ENCODE measurements around the gene PCGF3.
"Not testable (repeated sequence)": the region's sequence is repeated elsewhere in the genome, so short reads cannot be mapped to it uniquely, and the experiment has no call there.

The PCGF3 gene

GRCh38 chr4:744212-744841 lies 38.7 kb downstream of the PCGF3 start:
- DNase-seq: no peak

GRCh38 chr4:747546-748170 lies 42.0 kb downstream of the PCGF3 start:
- no peak for DNase-seq

- no peak for DNase-seq
Observed at GRCh38 chr4:748461-748860, 42.8 kb downstream of the PCGF3 start.

- DNase-seq: no peak
Observed at GRCh38 chr4:749698-750666, 44.4 kb downstream of the PCGF3 start.

GRCh38 chr4:751676-752075 lies 46.0 kb downstream of the PCGF3 start:
- peak; percentile 37 for DNase-seq

- DNase-seq: peak; percentile 47
Observed at GRCh38 chr4:752196-752861, 46.7 kb downstream of the PCGF3 start.

GRCh38 chr4:753186-753585 lies 47.6 kb downstream of the PCGF3 start:
- not testable (repeated sequence) for DNase-seq

GRCh38 chr4:754221-755120 lies 48.8 kb downstream of the PCGF3 start:
- no peak for DNase-seq

GRCh38 chr4:757111-757510 lies 51.5 kb downstream of the PCGF3 start:
- DNase-seq: no peak

GRCh38 chr4:759810-760209 lies 54.2 kb downstream of the PCGF3 start:
- not testable (repeated sequence) for DNase-seq

GRCh38 chr4:760616-761015 lies 55.0 kb downstream of the PCGF3 start:
- no peak for DNase-seq

- DNase-seq: no peak
Observed at GRCh38 chr4:761086-761485, 55.5 kb downstream of the PCGF3 start.

GRCh38 chr4:761739-762138 lies 56.1 kb downstream of the PCGF3 start:
- no peak for DNase-seq

GRCh38 chr4:762211-763190 lies 56.9 kb downstream of the PCGF3 start:
- DNase-seq: no peak

- no peak for DNase-seq
Observed at GRCh38 chr4:763191-763810, 57.7 kb downstream of the PCGF3 start.

- no peak for DNase-seq
Observed at GRCh38 chr4:763922-764321, 58.3 kb downstream of the PCGF3 start.

GRCh38 chr4:764405-765169 lies 59.0 kb downstream of the PCGF3 start:
- no peak for DNase-seq

GRCh38 chr4:766152-766515 lies 60.5 kb downstream of the PCGF3 start:
- no peak for DNase-seq

- no peak for DNase-seq
Observed at GRCh38 chr4:766559-767283, 61.1 kb downstream of the PCGF3 start.

Measured in NCI-H1694 (cell line).